HT-29 (cell line): ENCODE results near the gene CLOCK. TPM values are rescaled to one million over a fixed set of nuclear protein-coding genes. Genes with fewer than 3 reads are reported as not detected.
A peak's percentile ranks its signal among the peaks of the same experiment; 100 is the strongest.

Experiments used
- DNase-seq: peaks from one replicate; pipeline ENCODE4 v3.0.0-alpha.2; 2015; ENCODE audit warnings: low spot score
- total RNA-seq: library from RNA; depleted of rRNA; stranded (reverse); fragments of >200 nt; shearing (Covaris generic); gene quantifications from 2 replicates; pipeline ENCODE4 v1.2.3, GENCODE V29; 2014

CLOCK gene
- total RNA-seq, 1 experiment from 2014 or later: 9.5 TPM

DNA sequence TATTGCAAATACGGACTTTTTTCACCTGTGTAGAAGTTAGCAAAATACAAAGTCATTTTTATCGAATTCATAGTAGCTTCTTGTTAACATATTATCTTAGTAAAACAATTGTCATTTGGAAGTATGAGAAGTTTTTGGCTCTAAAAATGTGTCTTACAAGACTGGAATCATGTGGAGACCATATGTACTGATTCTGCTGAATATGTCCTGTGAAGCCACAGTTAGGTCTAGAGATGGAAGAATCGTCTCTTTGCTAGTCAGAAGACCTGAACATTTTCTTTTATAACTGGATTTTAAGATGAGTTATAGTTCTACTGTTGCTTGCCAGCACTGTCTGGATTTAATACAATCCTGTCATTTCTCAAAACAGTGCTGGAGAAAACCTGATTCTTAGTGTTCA is 121.9 kb downstream of the CLOCK start:
- no peak for DNase-seq

DNA sequence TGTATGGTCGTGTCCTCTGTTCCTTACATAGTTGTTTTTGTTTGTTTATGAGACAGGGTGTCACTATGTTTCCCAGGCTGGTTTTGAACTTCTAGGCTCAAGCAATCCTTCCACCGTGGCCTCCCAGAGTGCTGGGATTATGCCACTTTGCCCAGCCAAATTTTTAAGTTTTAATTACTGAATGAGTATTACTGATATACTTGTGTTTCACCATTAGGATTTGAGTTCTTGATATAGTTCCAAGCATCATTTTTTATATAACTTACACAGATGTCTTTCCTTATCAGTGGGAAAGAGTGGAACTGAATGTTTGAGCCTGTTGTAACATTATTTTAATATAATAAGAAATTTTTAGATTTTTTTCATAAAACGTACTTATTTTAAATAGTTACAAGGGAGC is 130.5 kb downstream of the CLOCK start:
- DNase-seq: no peak

DNA sequence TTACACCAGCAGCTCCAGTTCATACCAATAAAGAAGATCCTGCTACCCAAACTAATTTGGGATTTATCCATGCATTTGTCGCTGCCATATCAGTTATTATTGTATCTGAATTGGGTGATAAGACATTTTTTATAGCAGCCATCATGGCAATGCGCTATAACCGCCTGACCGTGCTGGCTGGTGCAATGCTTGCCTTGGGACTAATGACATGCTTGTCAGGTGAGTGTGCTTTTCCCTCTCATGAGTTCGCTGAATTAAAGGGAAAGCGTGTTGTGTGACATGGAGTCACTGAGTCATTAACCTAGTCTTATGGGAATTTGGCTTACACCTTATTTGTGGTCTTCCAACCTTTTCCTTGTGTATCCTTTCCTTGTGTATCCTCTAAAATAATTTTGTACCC is 135.1 kb downstream of the CLOCK start:
- DNase-seq: no peak

DNA sequence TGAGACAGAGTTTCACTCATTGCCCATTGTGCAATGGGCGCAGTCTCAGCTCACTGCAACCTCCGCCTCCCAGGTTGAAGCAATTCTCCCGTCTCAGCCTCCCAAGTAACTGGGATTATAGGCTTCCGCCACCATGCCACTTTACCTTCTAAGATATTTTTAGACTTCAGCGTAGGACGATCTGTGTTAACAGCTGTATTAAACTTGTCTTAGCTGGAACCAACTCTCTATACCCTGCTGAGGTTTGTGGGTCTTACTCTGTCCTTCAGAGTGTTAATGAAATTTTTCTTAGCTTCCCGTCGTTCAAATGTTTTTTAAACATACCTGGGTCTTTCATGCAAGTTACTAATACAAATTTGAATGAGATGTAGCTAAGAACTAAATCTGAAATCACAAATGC is 136.3 kb downstream of the CLOCK start:
- DNase-seq: no peak

DNA sequence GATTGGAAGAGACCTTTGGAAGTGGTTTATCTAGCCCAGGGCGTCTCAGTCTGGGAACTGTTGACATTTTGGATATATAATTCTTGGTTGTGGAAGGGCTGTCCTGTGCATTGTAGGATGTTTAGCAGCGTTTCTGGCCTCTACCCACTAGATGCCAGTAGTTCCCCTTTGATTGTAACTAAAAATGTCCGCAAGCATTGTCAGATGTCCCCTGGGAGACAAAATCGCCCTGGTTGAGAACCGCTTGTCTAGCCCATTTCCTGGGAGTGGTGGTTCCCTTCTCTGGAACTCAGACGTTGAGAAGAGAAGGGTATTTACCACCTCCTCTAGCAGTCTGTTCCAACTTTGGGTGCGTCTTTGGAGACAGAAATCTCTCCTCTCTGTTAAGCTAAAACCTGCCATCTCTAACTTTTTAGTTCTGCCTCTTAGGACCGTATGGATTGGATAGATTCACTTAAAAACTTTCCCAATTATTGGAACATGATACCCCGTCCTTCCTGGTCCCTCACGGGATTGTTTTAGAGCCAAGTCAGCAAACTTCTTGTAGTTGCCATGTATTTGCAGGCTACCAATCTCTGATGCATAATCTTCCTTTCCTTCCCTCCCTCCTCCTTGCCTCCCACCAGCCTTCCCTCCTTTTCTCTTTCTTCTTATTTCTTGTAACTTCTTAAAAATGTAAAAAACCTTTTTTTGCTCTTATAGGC is 137.1 kb downstream of the CLOCK start:
- no peak for DNase-seq

DNA sequence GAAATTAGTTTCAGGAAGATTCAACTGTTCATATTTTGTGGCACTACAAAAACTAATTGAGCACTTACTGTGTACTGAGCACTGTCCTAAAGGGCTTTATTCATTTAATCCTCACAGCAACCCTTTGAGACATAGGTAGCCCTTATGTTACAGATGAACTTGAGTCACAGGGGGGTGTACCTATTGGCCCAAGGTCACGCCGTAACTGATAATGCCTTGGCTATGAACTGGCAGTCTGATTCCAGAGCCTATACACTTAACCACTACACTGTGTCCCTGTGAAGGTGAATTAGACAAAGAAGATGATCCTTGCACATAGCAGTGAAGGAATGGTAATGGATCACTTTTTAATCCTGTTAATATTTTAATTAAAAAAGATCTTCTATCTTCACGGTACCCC is 138.9 kb downstream of the CLOCK start:
- no peak for DNase-seq

DNA sequence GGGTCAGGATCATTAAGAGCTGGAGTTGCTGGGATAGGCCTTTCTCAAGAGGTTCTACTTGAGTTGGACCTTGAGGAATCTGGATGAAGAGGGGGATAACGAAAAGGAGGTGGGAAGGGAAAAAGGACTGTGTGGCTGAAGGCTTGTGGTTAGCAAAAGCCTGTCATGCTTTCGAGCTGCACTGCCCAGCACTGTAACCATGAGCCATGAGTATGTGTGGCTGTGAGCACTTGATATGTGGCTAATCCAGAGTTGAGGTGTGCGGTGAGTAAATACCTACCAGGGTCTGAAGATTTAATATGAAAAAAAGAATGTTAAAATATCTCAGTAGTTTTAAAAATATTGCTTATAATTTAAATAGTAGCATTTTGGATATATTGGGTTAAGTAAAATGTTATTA is 139.6 kb downstream of the CLOCK start:
- DNase-seq: no peak

DNA sequence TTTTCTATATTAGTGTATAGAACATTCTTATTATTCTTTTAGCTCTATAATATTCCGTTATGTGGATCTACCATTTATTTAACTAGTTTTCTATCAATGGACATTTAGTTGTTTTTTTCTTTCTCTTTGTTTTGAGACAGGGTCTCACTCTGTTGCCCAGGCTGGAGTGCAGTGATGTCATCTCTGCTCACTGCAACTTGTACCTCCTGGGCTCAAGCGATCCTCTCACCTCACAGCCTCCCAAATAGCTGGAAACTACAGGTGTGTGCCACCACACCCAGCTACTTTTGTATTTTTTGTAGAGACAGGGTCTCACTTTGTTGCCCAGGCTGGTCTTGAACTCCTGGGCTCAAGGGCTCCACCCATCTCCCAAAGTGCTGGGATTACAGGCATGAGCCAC is 140.2 kb downstream of the CLOCK start:
- DNase-seq: no peak

DNA sequence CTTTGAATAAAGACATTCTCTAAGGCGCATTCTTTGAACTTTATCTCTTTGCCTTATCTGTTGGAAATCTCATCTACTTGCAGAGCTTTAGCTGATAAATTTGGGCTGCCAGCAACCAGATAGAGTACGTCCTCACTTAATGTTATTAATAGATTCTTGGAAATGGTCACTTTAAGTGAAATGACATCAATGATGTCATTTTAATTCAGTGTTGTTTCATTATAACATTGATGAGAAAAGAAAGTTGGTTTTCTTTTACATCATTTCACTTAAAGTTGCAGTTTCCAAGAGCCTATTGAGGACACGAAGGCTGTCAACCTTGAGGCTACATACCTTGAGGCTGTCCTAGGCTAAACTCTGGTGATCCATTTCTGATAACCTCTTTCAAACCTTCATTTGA is 141.6 kb downstream of the CLOCK start:
- DNase-seq: no peak

DNA sequence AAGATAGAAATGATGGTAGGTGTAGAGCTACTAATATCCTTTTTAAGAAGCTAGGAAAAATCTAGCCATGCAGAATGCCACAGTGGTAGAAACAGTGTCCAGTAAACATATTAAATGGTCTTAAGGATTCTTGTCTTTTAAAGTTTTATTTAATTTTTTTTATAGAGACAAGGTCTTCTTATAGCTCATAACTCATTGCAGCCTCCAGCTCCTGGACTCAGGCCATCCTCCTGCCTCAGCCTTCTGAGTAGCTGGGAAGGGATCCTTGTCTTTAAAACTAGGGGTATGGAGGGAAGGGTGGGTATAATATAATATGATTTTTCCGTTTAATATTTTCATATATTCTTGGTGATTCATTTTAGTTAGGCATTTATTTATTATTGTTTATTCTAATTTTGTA is 147.1 kb downstream of the CLOCK start:
- DNase-seq: no peak

DNA sequence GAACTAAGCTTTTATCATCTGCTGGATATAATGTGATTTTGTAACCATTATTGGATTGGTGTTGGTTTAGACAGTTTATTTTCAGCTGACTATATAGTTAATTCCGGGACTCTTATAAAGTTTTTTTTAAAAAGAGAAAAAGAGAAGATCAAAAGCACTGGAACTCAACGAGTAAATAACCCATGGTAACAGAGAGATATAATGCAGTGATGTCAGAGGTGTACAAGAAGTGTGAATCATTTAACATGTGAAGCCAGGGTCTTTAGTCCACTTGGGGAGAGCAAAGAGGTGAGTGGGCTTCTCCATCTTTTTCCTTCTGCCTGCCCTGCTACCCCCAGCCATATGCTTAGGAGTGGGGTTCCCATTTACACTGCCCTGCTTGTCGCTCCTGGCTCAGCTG is 147.7 kb downstream of the CLOCK start:
- DNase-seq: peak; percentile 29

DNA sequence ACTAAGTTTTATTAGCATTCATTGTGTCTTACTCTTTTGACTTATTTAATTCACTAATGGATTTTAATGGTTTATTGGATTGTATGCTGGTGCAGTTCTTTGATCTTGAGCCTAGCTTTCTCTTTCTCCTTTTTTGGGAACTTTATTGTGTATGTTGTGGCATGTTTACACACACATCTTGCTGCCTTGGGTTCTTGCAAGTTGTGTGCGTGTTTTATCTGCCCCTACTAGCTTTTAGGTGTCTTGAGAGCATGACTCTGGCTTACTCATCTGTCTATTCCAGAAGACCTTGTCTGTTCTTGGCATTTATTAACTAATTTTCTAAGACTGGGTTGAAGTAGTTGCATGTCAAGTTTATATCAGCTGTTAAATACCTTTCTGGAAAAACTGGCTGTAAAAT is 148.2 kb downstream of the CLOCK start:
- DNase-seq: peak; percentile 24

DNA sequence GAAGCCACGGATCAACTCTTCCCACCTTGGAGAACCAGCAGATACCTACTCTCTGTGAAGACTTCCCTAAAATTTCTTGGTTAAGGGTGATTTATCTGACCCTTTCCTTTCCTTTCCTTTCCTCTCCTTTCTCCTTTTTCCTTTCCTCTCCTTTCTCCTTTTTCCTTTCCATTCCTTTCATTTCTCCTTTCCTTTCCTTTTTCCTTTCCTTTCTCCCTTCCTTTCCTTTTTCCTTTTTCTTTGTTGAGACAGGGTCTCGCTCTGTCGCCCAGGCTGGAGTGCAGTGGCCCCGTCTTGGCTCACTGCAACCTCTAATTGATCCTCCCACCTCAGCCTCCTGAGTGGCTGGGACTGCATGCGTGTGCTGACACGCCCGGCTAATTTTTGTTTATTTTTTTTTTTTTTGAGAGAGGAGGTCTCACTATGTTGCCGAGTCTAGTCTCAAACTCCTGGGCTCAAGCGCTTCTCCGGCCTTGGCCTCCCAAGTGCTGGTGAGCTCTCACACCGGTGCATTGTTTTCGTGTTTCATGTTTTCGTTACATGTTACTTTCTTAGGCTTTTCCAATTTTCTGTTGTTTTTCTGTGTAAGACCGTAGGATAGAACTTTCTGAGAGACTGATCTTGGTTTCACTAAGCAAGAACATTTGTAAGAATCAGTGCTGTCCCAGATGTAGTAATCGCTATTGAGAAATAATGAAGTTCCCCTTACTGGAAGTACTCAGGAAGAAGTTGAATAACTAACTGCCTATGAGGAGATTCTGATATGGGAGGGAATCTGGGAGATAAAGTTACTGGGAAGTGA is 149.0 kb downstream of the CLOCK start:
- peak; percentile 48 for DNase-seq

DNA sequence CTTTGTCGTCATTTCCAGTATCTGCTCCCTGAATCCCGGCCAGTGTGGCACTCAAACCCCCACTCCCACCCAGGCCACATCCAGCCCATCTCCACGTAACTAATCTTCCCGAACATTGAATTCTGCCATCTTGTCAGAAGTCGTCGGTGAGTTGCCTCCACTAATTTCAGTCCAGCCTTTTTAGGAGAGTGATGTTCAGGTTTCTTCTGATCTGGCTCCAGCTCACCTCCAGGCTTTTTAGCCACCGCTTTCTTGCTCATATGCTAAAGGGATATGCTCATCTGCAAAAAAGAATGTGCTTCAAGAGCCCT is 149.6 kb downstream of the CLOCK start:
- no peak for DNase-seq

DNA sequence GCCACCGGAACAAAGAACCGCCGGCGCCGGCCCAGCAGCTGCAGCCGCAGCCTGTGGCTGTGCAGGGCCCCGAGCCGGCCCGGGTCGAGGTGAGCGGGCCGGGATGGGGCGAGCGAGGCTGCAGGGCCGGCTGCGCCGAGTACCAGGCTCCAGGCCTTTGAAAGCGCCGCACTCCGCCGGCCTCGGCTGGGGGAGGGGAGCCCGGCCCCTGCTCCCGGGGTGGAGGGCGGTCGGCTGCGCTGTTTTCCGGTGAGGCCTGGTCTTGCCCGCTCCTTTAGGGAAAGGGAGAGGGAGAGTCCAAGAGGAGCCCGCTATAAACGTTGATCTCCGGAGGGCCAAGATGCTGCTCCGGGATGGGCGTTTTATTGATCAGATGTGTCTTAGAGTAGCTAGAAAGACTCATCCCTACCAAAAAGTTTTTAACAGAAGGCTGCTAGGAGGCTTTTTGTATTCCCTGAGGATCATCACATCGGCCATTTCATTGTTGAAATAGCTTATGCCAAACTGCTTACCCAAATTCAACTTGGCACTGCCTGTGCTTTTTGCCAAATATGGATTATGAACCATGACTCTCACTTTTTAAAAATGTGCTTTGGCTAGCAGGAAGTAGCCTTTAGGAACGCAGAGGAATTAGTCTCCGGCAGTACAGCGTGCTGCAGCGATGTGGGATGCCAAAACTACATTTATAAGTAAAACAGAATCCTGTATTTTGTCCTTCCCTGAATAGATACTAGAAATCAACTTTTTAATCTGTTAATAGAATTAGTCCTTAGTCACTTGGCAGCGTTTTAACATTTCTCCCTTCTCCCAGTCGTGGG is 150.2 kb downstream of the CLOCK start:
- peak; percentile 59 for DNase-seq

DNA sequence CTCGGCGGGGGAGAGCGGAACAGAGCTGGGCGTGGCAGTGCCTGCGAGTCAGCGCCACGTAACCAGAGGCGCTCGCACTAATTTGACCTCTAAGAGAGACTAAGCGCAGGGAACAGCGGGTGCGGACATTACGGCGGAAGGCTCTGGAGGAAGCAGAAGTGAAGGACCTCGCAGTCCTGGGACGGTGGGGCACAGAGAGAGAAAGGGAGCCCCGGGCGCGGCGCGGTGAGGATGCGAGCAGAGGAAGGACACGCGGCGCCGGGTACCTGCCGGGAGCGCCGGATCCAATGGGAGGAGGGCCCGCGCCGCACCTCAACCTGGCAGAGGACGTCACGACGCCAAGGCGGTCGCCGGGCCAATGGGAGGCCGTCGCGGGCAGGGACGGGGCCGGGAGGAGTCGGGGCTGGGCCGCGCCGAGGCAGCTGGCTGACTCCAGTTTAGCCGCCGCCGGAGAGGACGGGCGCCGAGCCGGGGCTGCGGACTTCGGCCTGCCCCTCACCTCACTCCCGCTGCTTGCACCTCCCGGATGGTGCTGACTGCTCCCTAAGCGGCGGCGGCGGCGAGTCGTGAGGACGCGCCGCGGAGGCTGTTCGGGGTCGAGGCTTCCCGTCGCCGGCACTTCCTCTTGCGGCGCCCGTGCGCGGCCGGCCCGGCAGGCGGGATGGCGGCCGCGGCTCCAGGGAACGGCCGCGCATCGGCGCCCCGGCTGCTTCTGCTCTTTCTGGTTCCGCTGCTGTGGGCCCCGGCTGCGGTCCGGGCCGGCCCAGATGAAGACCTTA is 151.0 kb downstream of the CLOCK start, which contains the start of gene TMEM165:
TMEM165 (plus strand) TSS at position 429 of the 779 bp plus-strand sequence; CDS start at position 662, 233 bp downstream.
- DNase-seq: peak; percentile 93

DNA sequence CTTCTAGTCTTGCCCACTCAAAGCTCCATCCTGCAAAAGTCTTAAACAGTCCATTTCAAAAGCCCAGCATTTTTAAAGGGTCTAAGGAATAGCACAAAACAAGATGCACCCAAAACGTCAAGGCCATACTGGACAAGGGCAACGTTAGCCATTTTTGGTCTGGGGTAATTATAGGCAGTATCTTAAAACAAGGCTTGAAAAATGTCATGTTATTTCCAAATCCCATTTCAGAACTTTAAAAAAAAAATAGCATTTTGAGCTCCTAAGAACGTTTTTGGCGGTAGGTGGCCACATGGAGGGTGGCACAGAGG is 151.5 kb downstream of the CLOCK start:
- no peak for DNase-seq

DNA sequence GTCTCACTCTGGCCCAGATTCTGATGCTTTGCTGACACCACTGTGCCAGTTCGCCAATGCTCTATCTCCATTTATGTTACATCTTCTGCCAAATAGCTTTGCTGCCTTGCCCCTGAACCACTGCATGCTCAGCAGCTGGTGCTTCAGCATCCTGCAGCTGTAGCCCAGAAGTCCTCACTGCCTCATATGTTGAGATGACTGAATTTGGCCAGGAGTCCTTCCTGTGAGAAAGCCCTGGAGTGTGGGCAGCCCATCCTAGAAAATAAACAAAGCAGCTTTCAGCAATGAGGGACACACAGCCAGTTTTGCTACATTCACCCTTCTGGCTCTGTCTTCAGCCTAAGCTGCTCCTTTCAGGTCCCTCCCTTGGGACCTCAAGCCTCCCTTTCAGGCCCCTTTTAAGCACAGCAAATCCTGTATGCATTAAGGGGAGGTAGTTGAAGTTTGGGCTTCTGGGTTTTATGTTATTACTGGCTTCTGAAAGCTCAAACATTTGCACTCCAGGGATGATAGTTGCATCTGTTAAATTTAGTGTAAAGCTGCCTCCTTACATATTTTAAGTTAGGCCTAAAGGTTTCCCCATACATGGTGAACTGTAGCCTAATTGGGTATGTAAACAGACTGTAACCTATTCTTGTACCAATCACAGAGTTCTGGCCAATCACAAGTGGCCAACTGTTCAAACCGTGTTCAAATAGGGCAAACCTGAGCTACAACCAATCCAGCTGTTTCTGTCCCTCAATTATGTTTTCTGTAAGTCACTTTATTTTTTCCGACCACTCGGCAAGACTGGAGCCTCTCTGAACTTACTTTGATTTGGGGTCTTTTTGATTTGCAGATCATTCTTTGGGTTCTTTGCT is 153.0 kb downstream of the CLOCK start:
- no peak for DNase-seq

DNA sequence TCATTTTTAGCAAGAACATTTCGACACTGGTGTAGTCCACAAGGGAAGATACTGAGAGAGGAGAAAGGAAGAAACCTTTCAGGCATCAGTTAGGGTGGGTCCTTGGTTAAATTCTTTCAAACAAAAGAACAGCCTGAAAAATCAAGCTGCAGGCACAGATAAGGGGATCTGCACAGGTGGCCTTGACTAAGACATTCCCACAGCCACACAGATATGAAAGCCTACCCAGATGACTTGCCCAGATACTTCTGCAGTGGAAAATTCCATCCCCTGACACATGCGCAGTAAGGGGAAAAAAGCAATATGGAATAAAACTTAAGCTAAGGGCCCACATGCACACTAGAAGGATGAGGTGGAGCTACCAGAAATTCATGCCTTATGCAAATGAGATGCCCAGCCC is 159.9 kb downstream of the CLOCK start:
- DNase-seq: no peak

DNA sequence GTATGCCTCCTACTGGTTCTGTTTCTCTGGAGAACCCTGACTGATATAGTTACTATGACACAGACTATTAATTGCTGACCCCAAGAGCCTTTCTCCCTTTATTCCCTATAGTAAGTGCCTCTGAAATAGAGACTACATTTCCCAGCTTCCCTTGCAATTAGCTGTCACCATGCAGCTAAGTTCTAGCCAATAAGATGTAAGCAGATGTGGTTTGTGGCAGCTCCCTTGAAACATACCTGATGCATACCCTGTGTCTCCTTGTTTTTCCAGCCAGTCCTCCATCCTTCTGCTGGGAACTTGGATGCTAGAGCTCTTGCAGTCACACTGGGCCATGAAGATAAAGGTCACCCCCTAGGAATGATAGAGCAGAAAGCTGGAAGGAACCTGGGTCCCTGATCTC is 160.6 kb downstream of the CLOCK start:
- no peak for DNase-seq

DNA sequence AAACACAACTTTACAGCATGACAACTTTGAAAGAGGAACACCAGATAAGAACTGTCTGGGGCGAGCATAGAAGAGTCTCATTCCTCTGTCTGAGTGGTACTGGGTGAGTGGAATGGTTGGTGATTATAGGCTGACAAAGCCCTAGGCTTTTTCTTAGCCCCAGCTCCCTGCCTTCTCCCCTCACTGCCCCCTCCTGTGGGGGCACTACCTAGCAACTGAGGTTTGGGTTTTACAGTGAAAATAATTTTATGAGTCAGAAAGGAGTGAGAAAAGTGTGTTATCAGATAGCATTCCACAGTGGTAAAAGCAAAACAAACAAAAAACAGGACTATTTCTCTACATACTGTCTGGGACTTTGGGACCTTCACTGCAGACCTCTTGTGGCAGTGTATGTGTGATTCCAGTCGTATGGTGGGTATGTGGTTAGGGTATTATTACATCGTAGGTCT is 161.5 kb downstream of the CLOCK start:
- no peak for DNase-seq
